Measurements from ENCODE around the gene SLC5A8. TPM values are rescaled to one million over a fixed set of nuclear protein-coding genes. Genes with fewer than 3 reads are reported as not detected.

The SLC5A8 gene
- not detected in 2 replicates for total RNA-seq

- H3K27me3 Mint-ChIP-seq: peaks cover 20% of the 10 kb centered on the region
- ChIA-PET POLR2A (no interaction called here), CTCF (no interaction called here)
- no peaks in the 10 kb centered on the region for H3K4me1 Mint-ChIP-seq
- no peak for ATAC-seq (ENCODE audit: low read depth)
- H3K9me3 Mint-ChIP-seq: peaks cover 6% of the 10 kb centered on the region
- intact Hi-C loops (cut with micrococcal nuclease): no loop called here
- DNase-seq: no peak
- no peaks in the 10 kb centered on the region for H3K36me3 Mint-ChIP-seq (ENCODE audit: low read depth)
- no peak for TF ChIP-seq CTCF (IDR thresholded peaks at IDR 0.05)
- H3K4me3 Mint-ChIP-seq: no peak within 1 kb of the TSS
- H3K27ac Mint-ChIP-seq: no peak within 1 kb of the TSS
Measured at GRCh38 chr12:101209319-101210302, at the start of gene SLC5A8. Gene SLC5A8, minus strand, starts transcription at chr12:101210238. Its CDS starts 390 bp downstream, at chr12:101209848.

- Mint-ChIP-seq H3K36me3 (ENCODE audit: low read depth) (no peaks in the 10 kb centered on the region), H3K9me3 (peaks cover 3% of the 10 kb centered on the region), H3K27me3 (peaks cover 5% of the 10 kb centered on the region), H3K4me1 (no peaks in the 10 kb centered on the region), H3K4me3 (no peak overlapping the region), H3K27ac (no peak overlapping the region)
- no peak for ATAC-seq (ENCODE audit: low read depth)
- intact Hi-C loops (cut with micrococcal nuclease): no loop called here
- POLR2A ChIA-PET: no interaction called here
- TF ChIP-seq CTCF (IDR thresholded peaks at IDR 0.05): no peak
- CTCF ChIA-PET: no interaction called here
- no peak for DNase-seq
Measured at GRCh38 chr12:101257357-101257756, 47.3 kb upstream of the SLC5A8 start.

GRCh38 chr12:101256266-101256665, 46.2 kb upstream of the SLC5A8 start:
- Mint-ChIP-seq H3K4me1 (no peaks in the 10 kb centered on the region), H3K4me3 (no peak overlapping the region), H3K27me3 (peaks cover 5% of the 10 kb centered on the region), H3K27ac (no peak overlapping the region), H3K9me3 (peaks cover 3% of the 10 kb centered on the region), H3K36me3 (ENCODE audit: low read depth) (no peaks in the 10 kb centered on the region)
- intact Hi-C loops (cut with micrococcal nuclease): no loop called here
- POLR2A ChIA-PET: no interaction called here
- ATAC-seq (ENCODE audit: low read depth): no peak
- no peak for DNase-seq
- CTCF ChIA-PET: no interaction called here
- no peak for TF ChIP-seq CTCF (IDR thresholded peaks at IDR 0.05)

- no peak overlapping the region for H3K27ac Mint-ChIP-seq
- H3K36me3 Mint-ChIP-seq (ENCODE audit: low read depth): no peaks in the 10 kb centered on the region
- TF ChIP-seq CTCF (IDR thresholded peaks at IDR 0.05): no peak
- POLR2A ChIA-PET: no interaction called here
- DNase-seq (no peak), ATAC-seq (ENCODE audit: low read depth) (no peak)
- H3K4me1 Mint-ChIP-seq: no peaks in the 10 kb centered on the region
- CTCF ChIA-PET: no interaction called here
- no peak overlapping the region for H3K4me3 Mint-ChIP-seq
- H3K27me3 Mint-ChIP-seq: no peaks in the 10 kb centered on the region
- H3K9me3 Mint-ChIP-seq: peaks cover 3% of the 10 kb centered on the region
- intact Hi-C loops (cut with micrococcal nuclease): no loop called here
Measured at GRCh38 chr12:101243616-101244015, 33.6 kb upstream of the SLC5A8 start.

GRCh38 chr12:101243074-101243473, 33.0 kb upstream of the SLC5A8 start:
- ATAC-seq (ENCODE audit: low read depth) (no peak), DNase-seq (no peak)
- Mint-ChIP-seq H3K27me3 (no peaks in the 10 kb centered on the region), H3K4me1 (no peaks in the 10 kb centered on the region), H3K9me3 (peaks cover 3% of the 10 kb centered on the region), H3K27ac (no peak overlapping the region), H3K4me3 (no peak overlapping the region), H3K36me3 (ENCODE audit: low read depth) (no peaks in the 10 kb centered on the region)
- CTCF ChIA-PET: no interaction called here
- intact Hi-C loops (cut with micrococcal nuclease): no loop called here
- TF ChIP-seq CTCF (IDR thresholded peaks at IDR 0.05): no peak
- POLR2A ChIA-PET: no interaction called here

Measured in activated B cell treated with CpG ODN at 0.5 μM for 24 hours (primary cell).